Activated CD8-positive, alpha-beta T cell treated with anti-CD3 and anti-CD28 coated beads for 36 hours (primary cell): Measurements from ENCODE around the gene MTA1. TPM values are rescaled to one million over a fixed set of nuclear protein-coding genes. Genes with fewer than 3 reads are reported as not detected.

Source experiments
- ATAC-seq: fragments of 200-7000 bp; cut with Tn5 transposase; one replicate; pipeline ENCODE4 v1.10.0; 2021; ENCODE audit warnings: mild to moderate bottlenecking, moderate library complexity
- CTCF ChIA-PET: fragments of 350-600 bp; sonication (Branson Sonifier 250); formaldehyde crosslinking; loops from one replicate; lab custom pipeline; 2021; ENCODE audit warnings: antibody characterized with exemption; lab: Charles Lee
- POLR2A ChIA-PET: fragments of 350-600 bp; sonication (Branson Sonifier 250); formaldehyde crosslinking; loops from one replicate; lab custom pipeline; 2021; ENCODE audit warnings: antibody characterized with exemption; lab: Charles Lee
- DNase-seq: peaks from one replicate; pipeline ENCODE4 v3.0.0-alpha.2; 2020
- H3K27ac Mint-ChIP-seq: one replicate; pipeline ENCODE4 v1.8.0; 2021; ENCODE audit warnings: mild to moderate bottlenecking, mixed read lengths
- H3K27me3 Mint-ChIP-seq: one replicate; pipeline ENCODE4 v1.8.0; 2021; ENCODE audit warnings: mixed read lengths
- H3K36me3 Mint-ChIP-seq: one replicate; pipeline ENCODE4 v1.8.0; 2021; ENCODE audit warnings: low read depth, mixed read lengths
- H3K4me1 Mint-ChIP-seq: one replicate; pipeline ENCODE4 v1.8.0; 2021; ENCODE audit warnings: low read depth, mixed read lengths
- H3K4me3 Mint-ChIP-seq: one replicate; pipeline ENCODE4 v1.8.0; 2021; ENCODE audit warnings: mild to moderate bottlenecking, moderate library complexity, mixed read lengths
- H3K9me3 Mint-ChIP-seq: one replicate; pipeline ENCODE4 v1.8.0; 2021; ENCODE audit warnings: mixed read lengths
- CTCF ChIP-seq: fragments of 200-600 bp; IDR thresholded peaks from one replicate; pipeline ENCODE4 v1.8.0; 2022; ENCODE audit warnings: antibody characterized with exemption, mild to moderate bottlenecking
- intact Hi-C: fragments of 100-400 bp; cut with micrococcal nuclease; formaldehyde crosslinking; loops from one replicate; pipeline ENCODE4 v1.10.0; 2022
- total RNA-seq, 2 experiments: library from RNA; stranded (reverse); gene quantifications; one replicate each; pipeline ENCODE4 v1.2.3, GENCODE V29; 2021

The MTA1 gene
- total RNA-seq, 2 experiments from 2014 or later, result 133 to 140 TPM

GRCh38 chr14:105430565-105430964 lies 10.9 kb downstream of the MTA1 start:
- DNase-seq (no peak), ATAC-seq (no peak)
- H3K27ac Mint-ChIP-seq, result no peak overlapping the region
- H3K4me3 Mint-ChIP-seq, result no peak overlapping the region
- peaks cover 10% of the 10 kb centered on the region for H3K4me1 Mint-ChIP-seq
- H3K27me3 Mint-ChIP-seq, result no peaks in the 10 kb centered on the region
- peaks cover 48% of the 10 kb centered on the region for H3K36me3 Mint-ChIP-seq
- no peaks in the 10 kb centered on the region for H3K9me3 Mint-ChIP-seq
- TF ChIP-seq CTCF, result no peak
- intact Hi-C loops, result no loop called here
- ChIA-PET CTCF (interaction anchor here (0.8 to 1.1 kb wide), 3 partner anchors 50 to 78 kb away, joined by 3 read pairs; no protein-coding TSS in a partner anchor), POLR2A (no interaction called here)

- no peak overlapping the region for H3K4me3 Mint-ChIP-seq
- H3K36me3 Mint-ChIP-seq, result peaks cover 43% of the 10 kb centered on the region
- ATAC-seq, result no peak
- TF ChIP-seq CTCF, result no peak
- ChIA-PET CTCF (interaction anchor here (0.8 to 1.1 kb wide), 3 partner anchors 49 to 79 kb away, joined by 3 read pairs; no protein-coding TSS in a partner anchor), POLR2A (interaction anchor here (1.2 kb wide), 1 partner anchor 11 kb away, joined by 3 read pairs; no protein-coding TSS in a partner anchor)
- H3K9me3 Mint-ChIP-seq, result no peaks in the 10 kb centered on the region
- no peak overlapping the region for H3K27ac Mint-ChIP-seq
- peaks cover 12% of the 10 kb centered on the region for H3K4me1 Mint-ChIP-seq
- intact Hi-C loops, result no loop called here
- no peak for DNase-seq
- no peaks in the 10 kb centered on the region for H3K27me3 Mint-ChIP-seq
These were observed 11.6 kb downstream of the MTA1 start for GRCh38 chr14:105431256-105431655.

- no peaks in the 10 kb centered on the region for H3K27me3 Mint-ChIP-seq
- DNase-seq (no peak), ATAC-seq (no peak)
- CTCF ChIA-PET, result interaction anchor here (1.6 to 2.0 kb wide), 2 partner anchors 15 to 57 kb away, joined by 4 to 5 read pairs; no protein-coding TSS in a partner anchor
- peaks cover 9% of the 10 kb centered on the region for H3K4me1 Mint-ChIP-seq
- POLR2A ChIA-PET, result interaction anchor here (0.8 to 1.2 kb wide), 2 partner anchors 9 to 12 kb away, joined by 3 read pairs; no protein-coding TSS in a partner anchor
- intact Hi-C loops, result no loop called here
- H3K36me3 Mint-ChIP-seq, result peaks cover 29% of the 10 kb centered on the region
- H3K9me3 Mint-ChIP-seq, result no peaks in the 10 kb centered on the region
- TF ChIP-seq CTCF, result no peak
- no peak overlapping the region for H3K27ac Mint-ChIP-seq
- no peak overlapping the region for H3K4me3 Mint-ChIP-seq
These were observed 13.0 kb downstream of the MTA1 start for GRCh38 chr14:105432657-105433056.

GRCh38 chr14:105433161-105433605 lies 13.6 kb downstream of the MTA1 start:
- no peaks in the 10 kb centered on the region for H3K9me3 Mint-ChIP-seq
- H3K27ac Mint-ChIP-seq, result no peak overlapping the region
- CTCF ChIA-PET, result interaction anchor here (0.9 to 2.0 kb wide), 3 partner anchors 15 to 57 kb away, joined by 3 to 5 read pairs (median 4); no protein-coding TSS in a partner anchor
- no peak overlapping the region for H3K4me3 Mint-ChIP-seq
- POLR2A ChIA-PET, result interaction anchor here (0.8 kb wide), 1 partner anchor 13 kb away, joined by 3 read pairs; no protein-coding TSS in a partner anchor
- DNase-seq (no peak), ATAC-seq (no peak)
- H3K4me1 Mint-ChIP-seq, result peaks cover 7% of the 10 kb centered on the region
- H3K36me3 Mint-ChIP-seq, result peaks cover 25% of the 10 kb centered on the region
- H3K27me3 Mint-ChIP-seq, result no peaks in the 10 kb centered on the region
- no peak for TF ChIP-seq CTCF
- intact Hi-C loops, result no loop called here

- Mint-ChIP-seq H3K36me3 (no peaks in the 10 kb centered on the region), H3K9me3 (no peaks in the 10 kb centered on the region), H3K27ac (no peak overlapping the region), H3K4me1 (peaks cover 6% of the 10 kb centered on the region), H3K27me3 (no peaks in the 10 kb centered on the region), H3K4me3 (no peak overlapping the region)
- no peak for ATAC-seq
- DNase-seq, result no peak
- intact Hi-C loops, result no loop called here
- no peak for TF ChIP-seq CTCF
- CTCF ChIA-PET, result interaction anchor here (1.0 to 2.1 kb wide), 5 partner anchors 11 to 84 kb away, joined by 3 to 11 read pairs (median 5); no protein-coding TSS in a partner anchor
- POLR2A ChIA-PET, result interaction anchor here (1.6 to 2.4 kb wide), 2 partner anchors 15 to 35 kb away, joined by 4 to 5 read pairs; no protein-coding TSS in a partner anchor
These were observed 16.8 kb downstream of the MTA1 start for GRCh38 chr14:105436402-105436801.
